ENCODE measurements around the gene CNOT2. TPM values are rescaled to one million over a fixed set of nuclear protein-coding genes. Genes with fewer than 3 reads are reported as not detected.

CNOT2 gene
- total RNA-seq, 4 donors from 2014 or later: 117 to 141 (median 122) TPM

DNA sequence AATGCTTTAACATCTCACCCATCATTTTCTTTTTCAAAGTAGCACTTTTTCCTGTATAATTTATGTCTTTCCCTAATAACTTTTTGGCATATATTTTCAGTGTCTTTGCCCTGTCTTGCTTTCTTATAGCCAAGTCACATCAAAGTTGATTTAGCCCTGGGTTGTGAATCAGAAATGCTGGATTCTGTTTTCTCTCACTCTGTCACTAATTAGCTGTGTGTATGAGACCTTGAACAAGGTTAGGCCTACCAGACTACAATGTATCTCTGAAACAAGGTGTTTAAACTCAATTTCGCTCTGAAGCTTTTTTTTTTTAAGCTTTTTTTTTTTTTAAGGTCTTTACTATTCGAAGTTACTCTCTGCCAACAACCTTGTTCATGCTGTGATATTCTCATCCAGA lies 25.7 kb downstream of the CNOT2 start:
- H3K4me3 ChIP-seq (ENCODE audit: low read depth, poor library complexity, severe bottlenecking): no peak overlapping the region
- no peak for TF ChIP-seq POLR2A (IDR thresholded peaks at IDR 0.05)
- TF ChIP-seq, protein P1, sequence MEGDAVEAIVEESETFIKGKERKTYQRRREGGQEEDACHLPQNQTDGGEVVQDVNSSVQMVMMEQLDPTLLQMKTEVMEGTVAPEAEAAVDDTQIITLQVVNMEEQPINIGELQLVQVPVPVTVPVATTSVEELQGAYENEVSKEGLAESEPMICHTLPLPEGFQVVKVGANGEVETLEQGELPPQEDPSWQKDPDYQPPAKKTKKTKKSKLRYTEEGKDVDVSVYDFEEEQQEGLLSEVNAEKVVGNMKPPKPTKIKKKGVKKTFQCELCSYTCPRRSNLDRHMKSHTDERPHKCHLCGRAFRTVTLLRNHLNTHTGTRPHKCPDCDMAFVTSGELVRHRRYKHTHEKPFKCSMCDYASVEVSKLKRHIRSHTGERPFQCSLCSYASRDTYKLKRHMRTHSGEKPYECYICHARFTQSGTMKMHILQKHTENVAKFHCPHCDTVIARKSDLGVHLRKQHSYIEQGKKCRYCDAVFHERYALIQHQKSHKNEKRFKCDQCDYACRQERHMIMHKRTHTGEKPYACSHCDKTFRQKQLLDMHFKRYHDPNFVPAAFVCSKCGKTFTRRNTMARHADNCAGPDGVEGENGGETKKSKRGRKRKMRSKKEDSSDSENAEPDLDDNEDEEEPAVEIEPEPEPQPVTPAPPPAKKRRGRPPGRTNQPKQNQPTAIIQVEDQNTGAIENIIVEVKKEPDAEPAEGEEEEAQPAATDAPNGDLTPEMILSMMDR (IDR thresholded peaks at IDR 0.05): no peak
- DNase-seq (ENCODE audit: low spot score in 2 of 2): no peak
- WGBS, 2 donors: 35 to 50% methylated on average over 2 of the region's 2 CpGs
- intact Hi-C loops (cut with DNase I; ENCODE audit: low total_unique reads): no loop called here

DNA sequence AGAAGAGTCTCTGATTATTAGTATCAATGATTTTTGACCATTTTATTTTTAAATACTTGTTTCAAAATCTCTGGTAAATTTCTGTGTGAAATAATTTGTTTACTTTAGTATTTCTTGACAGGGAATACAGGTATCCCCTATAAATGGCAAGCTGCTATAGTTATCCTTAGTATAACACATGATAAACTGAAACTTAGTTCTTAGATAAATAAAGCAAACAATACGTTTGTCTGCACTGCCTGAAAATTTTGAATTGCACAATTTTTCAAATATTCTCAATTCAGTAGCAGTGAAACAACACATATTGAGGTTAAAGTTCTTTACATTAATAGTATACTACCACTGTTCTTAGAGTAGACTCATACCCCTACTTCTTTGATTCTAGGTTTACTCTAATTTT lies 26.9 kb downstream of the CNOT2 start:
- 34 to 53% methylated on average over 1 of the region's 1 CpG for WGBS, 2 donors
- TF ChIP-seq, protein P1 (IDR thresholded peaks at IDR 0.05): no peak
- TF ChIP-seq POLR2A (IDR thresholded peaks at IDR 0.05): no peak
- DNase-seq (ENCODE audit: low spot score in 2 of 2): no peak
- intact Hi-C loops (cut with DNase I; ENCODE audit: low total_unique reads): no loop called here
- no peak overlapping the region for H3K4me3 ChIP-seq (ENCODE audit: low read depth, poor library complexity, severe bottlenecking)

DNA sequence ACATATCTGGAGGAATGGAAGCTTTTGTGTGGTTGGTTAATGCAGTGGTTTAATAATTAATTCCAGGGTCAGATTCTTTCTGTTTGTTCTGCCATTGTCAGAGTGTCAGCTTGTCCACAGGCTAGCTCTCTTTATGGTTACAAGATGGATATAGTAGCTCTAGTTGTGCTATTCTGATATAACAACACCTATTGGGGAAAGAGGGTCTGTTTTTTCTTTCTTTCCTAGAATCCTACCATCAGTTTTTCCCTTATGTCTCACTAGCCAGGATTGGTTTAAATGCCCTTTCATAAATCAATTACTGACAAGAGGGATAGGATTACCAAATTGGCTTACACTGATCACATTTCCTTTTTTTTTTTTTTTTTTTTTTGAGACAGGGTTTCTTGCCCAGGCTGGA lies 27.8 kb downstream of the CNOT2 start:
- H3K4me3 ChIP-seq (ENCODE audit: low read depth, poor library complexity, severe bottlenecking): no peak overlapping the region
- intact Hi-C loops (cut with DNase I; ENCODE audit: low total_unique reads): no loop called here
- no peak for DNase-seq (ENCODE audit: low spot score in 2 of 2)
- TF ChIP-seq, protein P1 (IDR thresholded peaks at IDR 0.05): no peak
- no peak for TF ChIP-seq POLR2A (IDR thresholded peaks at IDR 0.05)

DNA sequence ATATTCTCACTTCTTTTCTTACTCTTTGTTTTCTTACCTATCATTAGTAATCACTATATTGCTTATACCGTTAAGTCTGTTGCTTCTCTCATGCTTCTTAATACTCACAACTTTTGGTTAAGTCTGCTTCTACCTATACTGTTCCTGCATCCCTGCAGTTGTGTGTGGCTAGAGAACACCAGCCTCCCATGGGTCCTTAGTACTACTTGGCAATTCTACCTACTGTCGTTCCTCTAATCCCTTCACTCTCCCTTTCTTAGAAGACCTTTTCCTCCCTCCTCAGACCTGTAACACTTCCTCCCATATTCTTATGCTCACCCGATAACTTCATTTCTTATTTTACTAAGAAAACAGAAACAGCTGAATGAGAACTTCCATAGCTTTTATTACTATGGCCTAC lies 29.3 kb downstream of the CNOT2 start:
- no peak overlapping the region for H3K4me3 ChIP-seq (ENCODE audit: low read depth, poor library complexity, severe bottlenecking)
- WGBS, 2 donors: 92% methylated on average over 3 of the region's 3 CpGs
- no peak for TF ChIP-seq POLR2A (IDR thresholded peaks at IDR 0.05)
- TF ChIP-seq, protein P1 (IDR thresholded peaks at IDR 0.05): no peak
- intact Hi-C loops (cut with DNase I; ENCODE audit: low total_unique reads): no loop called here
- DNase-seq (ENCODE audit: low spot score in 2 of 2): no peak

DNA sequence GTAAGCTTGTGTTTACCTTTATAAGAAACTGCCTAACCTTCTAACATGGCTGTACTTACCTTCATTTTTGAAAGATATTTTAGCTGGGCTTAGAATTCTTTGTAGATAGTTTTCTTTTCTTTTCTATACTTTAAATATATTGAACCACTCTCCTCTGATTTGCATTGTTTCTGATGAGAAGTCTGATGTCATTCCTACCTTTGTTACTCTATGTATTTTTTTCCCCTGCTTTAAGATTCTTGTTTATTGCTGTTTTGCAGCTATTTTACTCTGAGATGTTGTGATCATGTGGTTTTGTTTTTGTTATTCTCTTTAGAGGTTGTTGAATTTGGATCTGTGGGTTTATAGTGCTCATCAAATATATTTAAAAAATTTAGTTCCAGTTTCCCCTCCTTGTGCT lies 31.8 kb downstream of the CNOT2 start:
- TF ChIP-seq, protein P1 (IDR thresholded peaks at IDR 0.05): no peak
- no peak for TF ChIP-seq POLR2A (IDR thresholded peaks at IDR 0.05)
- no peak overlapping the region for H3K4me3 ChIP-seq (ENCODE audit: low read depth, poor library complexity, severe bottlenecking)
- DNase-seq (ENCODE audit: low spot score in 2 of 2): no peak
- intact Hi-C loops (cut with DNase I; ENCODE audit: low total_unique reads): no loop called here

DNA sequence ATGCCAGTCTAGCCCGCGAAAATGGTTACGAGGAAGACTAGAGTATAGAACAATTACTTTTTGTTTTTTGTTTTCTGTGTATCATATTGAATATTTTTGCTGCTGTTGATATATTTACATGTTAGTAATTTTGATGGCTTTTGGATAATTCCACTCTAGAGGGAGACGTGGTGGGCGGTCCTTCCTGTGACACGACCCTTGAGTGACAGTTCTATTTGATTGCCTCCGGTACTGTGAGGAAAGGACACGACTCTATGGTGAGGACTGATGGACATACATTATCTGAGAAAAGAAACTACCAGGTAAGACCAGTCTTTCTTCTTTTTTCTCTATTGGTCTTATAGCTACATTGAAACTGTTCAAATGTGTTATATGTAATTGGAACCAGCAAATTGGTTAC lies 34.7 kb downstream of the CNOT2 start:
- TF ChIP-seq POLR2A (IDR thresholded peaks at IDR 0.05): no peak
- TF ChIP-seq, protein P1 (IDR thresholded peaks at IDR 0.05): no peak
- no peak for DNase-seq (ENCODE audit: low spot score in 2 of 2)
- intact Hi-C loops (cut with DNase I; ENCODE audit: low total_unique reads): no loop called here
- WGBS, 2 donors: 90 to 96% methylated on average over 8 of the region's 8 CpGs
- H3K4me3 ChIP-seq (ENCODE audit: low read depth, poor library complexity, severe bottlenecking): no peak overlapping the region
